SK-N-SH treated with all-trans-retinoic acid at 6 μM for 48 hours (cell line): ENCODE results near the gene OTOG.

Experiments used
- ATAC-seq: fragments of 200-7000 bp; cut with Tn5 transposase; 3 replicates; pipeline ENCODE4 v1.9.1; 2020; ENCODE audit warnings: mild to moderate bottlenecking, moderate library complexity
- ARNTL ChIP-seq: fragments of 450-650 bp; formaldehyde crosslinking; IDR thresholded peaks from 2 replicates; pipeline ENCODE4 v1.5.0; 2020; ENCODE audit warnings: low read depth, mild to moderate bottlenecking, moderate library complexity, borderline replicate concordance
- BACH2 ChIP-seq: fragments of 250-450 bp; sonication (Bioruptor Pico); IDR thresholded peaks from 2 replicates; pipeline ENCODE4 v1.9.0; 2021; ENCODE audit warnings: mild to moderate bottlenecking, borderline replicate concordance
- CSDC2 ChIP-seq: fragments of 250-450 bp; sonication (Bioruptor Pico); IDR thresholded peaks from 2 replicates; pipeline ENCODE4 v1.5.0; 2020; ENCODE audit warnings: mild to moderate bottlenecking, moderate library complexity
- ESRRG ChIP-seq: fragments of 250-450 bp; sonication (Bioruptor Pico); IDR thresholded peaks from 2 replicates; pipeline ENCODE4 v1.6.1; 2021; ENCODE audit warnings: mild to moderate bottlenecking
- GLIS3 ChIP-seq: fragments of 250-450 bp; sonication (Bioruptor Pico); IDR thresholded peaks from 2 replicates; pipeline ENCODE4 v1.5.0; 2020; ENCODE audit warnings: mild to moderate bottlenecking, moderate library complexity
- ISL1 ChIP-seq: fragments of 250-450 bp; sonication (Bioruptor Pico); IDR thresholded peaks from 2 replicates; pipeline ENCODE4 v2.1.2; 2022; ENCODE audit warnings: mild to moderate bottlenecking, moderate library complexity
- OSR1 ChIP-seq: fragments of 250-450 bp; sonication (Bioruptor Pico); IDR thresholded peaks from 2 replicates; pipeline ENCODE4 v1.8.0; 2022; ENCODE audit warnings: moderate library complexity, mild to moderate bottlenecking, inconsistent platforms
- PATZ1 ChIP-seq: fragments of 250-450 bp; sonication (Bioruptor Pico); IDR thresholded peaks from 2 replicates; pipeline ENCODE4 v1.8.0; 2020; ENCODE audit warnings: mild to moderate bottlenecking, moderate library complexity, borderline replicate concordance
- POU6F1 ChIP-seq: fragments of 250-450 bp; sonication (Bioruptor Pico); IDR thresholded peaks from 2 replicates; pipeline ENCODE4 v1.8.0; 2021; ENCODE audit warnings: low read depth, mild to moderate bottlenecking, moderate library complexity, borderline replicate concordance
- PPARA ChIP-seq: fragments of 250-450 bp; sonication (Bioruptor Pico); IDR thresholded peaks from 2 replicates; pipeline ENCODE4 v1.5.0; 2020; ENCODE audit warnings: mild to moderate bottlenecking, borderline replicate concordance
- RARB ChIP-seq: fragments of 250-450 bp; sonication (Bioruptor Pico); IDR thresholded peaks from 2 replicates; pipeline ENCODE4 v1.8.0; 2021; ENCODE audit warnings: mild to moderate bottlenecking, moderate library complexity
- TCF4 ChIP-seq: fragments of 250-450 bp; sonication (Bioruptor Pico); IDR thresholded peaks from 2 replicates; pipeline ENCODE4 v1.8.0; 2021; ENCODE audit warnings: mild to moderate bottlenecking, moderate library complexity, borderline replicate concordance
- TOX ChIP-seq: fragments of 250-450 bp; sonication (Bioruptor Pico); IDR thresholded peaks from 2 replicates; pipeline ENCODE4 v1.8.0; 2021; ENCODE audit warnings: mild to moderate bottlenecking, moderate library complexity, borderline replicate concordance
- ZC3H10 ChIP-seq: fragments of 250-450 bp; sonication (Bioruptor Pico); IDR thresholded peaks from 2 replicates; pipeline ENCODE4 v1.5.1; 2021; ENCODE audit warnings: mild to moderate bottlenecking, moderate library complexity
- ZFP3 ChIP-seq: fragments of 250-450 bp; sonication (Bioruptor Pico); IDR thresholded peaks from 2 replicates; pipeline ENCODE4 v1.5.0; 2020; ENCODE audit warnings: mild to moderate bottlenecking, moderate library complexity
- ZFP30 ChIP-seq: fragments of 450-650 bp; formaldehyde crosslinking; IDR thresholded peaks from 2 replicates; pipeline ENCODE4 v1.5.0; 2022; ENCODE audit warnings: mild to moderate bottlenecking, moderate library complexity
- ZNF565 ChIP-seq: fragments of 450-650 bp; formaldehyde crosslinking; conservative IDR thresholded peaks from 2 replicates; pipeline ENCODE4 v1.5.0; 2020; ENCODE audit warnings: low read depth, mild to moderate bottlenecking, moderate library complexity
- ZNF70 ChIP-seq: fragments of 450-650 bp; formaldehyde crosslinking; IDR thresholded peaks from 2 replicates; pipeline ENCODE4 v1.5.0; 2020; ENCODE audit warnings: mild to moderate bottlenecking, moderate library complexity
- ZNF8 ChIP-seq: fragments of 450-650 bp; formaldehyde crosslinking; IDR thresholded peaks from 2 replicates; pipeline ENCODE4 v1.5.0; 2020; ENCODE audit warnings: mild to moderate bottlenecking, moderate library complexity
- TF ChIP-seq, protein P1 (sequence below): fragments of 250-450 bp; sonication (Bioruptor Pico); IDR thresholded peaks from 2 replicates; pipeline ENCODE4 v1.5.1; 2020; ENCODE audit warnings: low read depth, mild to moderate bottlenecking, moderate library complexity
- TF ChIP-seq, protein P2 (sequence below): fragments of 250-450 bp; sonication (Bioruptor Pico); IDR thresholded peaks from 2 replicates; pipeline ENCODE4 v1.5.0; 2020; ENCODE audit warnings: mild to moderate bottlenecking, moderate library complexity
- TF ChIP-seq, protein P3 (sequence below): fragments of 250-450 bp; sonication (Bioruptor Pico); IDR thresholded peaks from 2 replicates; pipeline ENCODE4 v1.5.1; 2021; ENCODE audit warnings: mild to moderate bottlenecking, moderate library complexity

OTOG gene

DNA sequence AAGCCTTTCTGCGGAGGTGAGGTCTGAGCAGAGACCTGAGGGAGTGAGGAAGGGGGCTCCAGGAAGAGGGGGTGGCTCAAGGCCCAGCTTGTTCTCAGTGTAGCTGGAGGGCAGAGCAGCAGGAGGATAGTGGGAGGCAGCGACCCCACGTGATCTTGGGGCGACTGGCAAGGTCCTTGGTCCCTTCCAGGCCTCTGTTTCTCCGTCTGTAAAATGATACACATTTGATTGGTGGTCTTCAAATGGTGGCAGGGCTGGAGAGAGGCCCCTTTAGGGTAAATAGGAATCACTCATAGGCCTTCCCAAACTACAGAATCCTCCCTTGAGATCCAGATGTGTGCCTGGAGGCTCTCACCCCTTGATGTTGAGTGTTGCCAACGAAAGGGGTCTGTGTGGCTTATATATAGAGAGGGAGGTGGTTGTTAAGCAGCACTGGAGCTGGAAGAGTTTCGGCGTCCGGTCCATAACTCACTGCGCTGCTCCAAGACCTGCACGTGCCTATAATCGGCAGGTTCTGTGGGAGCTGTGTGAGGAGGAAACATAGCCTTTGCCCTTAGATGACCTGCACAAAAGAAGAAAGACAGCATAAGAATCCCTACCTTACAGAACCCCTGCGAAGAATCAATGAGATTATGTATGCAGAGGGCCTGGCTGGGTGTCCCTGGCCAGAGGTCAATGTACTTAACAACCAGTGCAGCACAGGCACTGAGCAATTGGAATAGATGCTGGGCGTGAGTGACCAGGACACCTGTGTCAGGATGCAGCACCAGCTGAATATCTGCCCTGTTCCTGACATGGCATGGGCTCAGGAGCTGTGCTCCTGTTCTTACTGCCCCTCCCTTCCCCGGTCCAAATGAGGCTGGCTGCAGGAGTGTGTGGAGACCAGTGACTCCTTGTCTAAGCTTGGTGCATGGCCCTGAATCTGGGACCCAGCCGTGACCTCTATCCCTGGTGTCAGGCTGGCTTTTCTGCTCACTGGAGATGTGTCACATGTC is 28.7 kb downstream of the OTOG start:
- no peak for TF ChIP-seq ZNF70 (CRISPR knock-in tag)
- TF ChIP-seq GLIS3, result no peak
- TF ChIP-seq ZNF8 (CRISPR knock-in tag), result no peak
- TF ChIP-seq RARB, result no peak
- TF ChIP-seq ARNTL (CRISPR knock-in tag), result no peak
- no peak for TF ChIP-seq ZFP3 (CRISPR knock-in tag)
- TF ChIP-seq, protein P1, sequence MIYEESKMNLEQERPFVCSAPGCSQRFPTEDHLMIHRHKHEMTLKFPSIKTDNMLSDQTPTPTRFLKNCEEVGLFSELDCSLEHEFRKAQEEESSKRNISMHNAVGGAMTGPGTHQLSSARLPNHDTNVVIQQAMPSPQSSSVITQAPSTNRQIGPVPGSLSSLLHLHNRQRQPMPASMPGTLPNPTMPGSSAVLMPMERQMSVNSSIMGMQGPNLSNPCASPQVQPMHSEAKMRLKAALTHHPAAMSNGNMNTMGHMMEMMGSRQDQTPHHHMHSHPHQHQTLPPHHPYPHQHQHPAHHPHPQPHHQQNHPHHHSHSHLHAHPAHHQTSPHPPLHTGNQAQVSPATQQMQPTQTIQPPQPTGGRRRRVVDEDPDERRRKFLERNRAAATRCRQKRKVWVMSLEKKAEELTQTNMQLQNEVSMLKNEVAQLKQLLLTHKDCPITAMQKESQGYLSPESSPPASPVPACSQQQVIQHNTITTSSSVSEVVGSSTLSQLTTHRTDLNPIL, result no peak
- no peak for TF ChIP-seq ZC3H10 (CRISPR knock-in tag)
- no peak for TF ChIP-seq BACH2
- no peak for TF ChIP-seq ESRRG (CRISPR knock-in tag)
- no peak for TF ChIP-seq ZNF565 (CRISPR knock-in tag)
- TF ChIP-seq POU6F1 (CRISPR knock-in tag), result no peak
- TF ChIP-seq ISL1 (CRISPR knock-in tag), result no peak
- no peak for TF ChIP-seq PPARA (CRISPR knock-in tag)
- ATAC-seq, result no peak

DNA sequence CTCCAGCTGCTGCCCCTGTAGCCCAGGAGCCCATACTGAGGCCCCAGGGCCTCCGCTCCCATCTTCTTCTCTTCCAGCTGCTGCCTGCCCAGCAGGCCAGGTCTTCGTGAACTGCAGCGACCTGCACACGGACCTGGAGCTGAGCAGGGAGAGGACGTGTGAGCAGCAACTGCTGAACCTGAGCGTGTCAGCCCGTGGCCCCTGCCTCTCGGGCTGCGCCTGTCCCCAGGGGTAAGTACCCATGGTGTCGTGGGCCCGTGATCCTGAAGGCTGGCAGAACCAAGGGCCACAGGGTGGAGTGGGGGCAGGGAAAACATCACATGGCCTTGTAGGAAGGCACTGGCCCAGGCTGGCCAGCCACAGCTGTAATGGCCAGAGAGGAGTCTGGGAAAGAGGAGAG is 31.2 kb downstream of the OTOG start:
- TF ChIP-seq ARNTL (CRISPR knock-in tag) (no peak), ZNF70 (CRISPR knock-in tag) (no peak), BACH2 (no peak), ISL1 (CRISPR knock-in tag) (no peak), ZNF565 (CRISPR knock-in tag) (no peak), RARB (no peak), PPARA (CRISPR knock-in tag) (no peak), ZC3H10 (CRISPR knock-in tag) (no peak), PATZ1 (CRISPR knock-in tag) (no peak)
- TF ChIP-seq, protein P2, sequence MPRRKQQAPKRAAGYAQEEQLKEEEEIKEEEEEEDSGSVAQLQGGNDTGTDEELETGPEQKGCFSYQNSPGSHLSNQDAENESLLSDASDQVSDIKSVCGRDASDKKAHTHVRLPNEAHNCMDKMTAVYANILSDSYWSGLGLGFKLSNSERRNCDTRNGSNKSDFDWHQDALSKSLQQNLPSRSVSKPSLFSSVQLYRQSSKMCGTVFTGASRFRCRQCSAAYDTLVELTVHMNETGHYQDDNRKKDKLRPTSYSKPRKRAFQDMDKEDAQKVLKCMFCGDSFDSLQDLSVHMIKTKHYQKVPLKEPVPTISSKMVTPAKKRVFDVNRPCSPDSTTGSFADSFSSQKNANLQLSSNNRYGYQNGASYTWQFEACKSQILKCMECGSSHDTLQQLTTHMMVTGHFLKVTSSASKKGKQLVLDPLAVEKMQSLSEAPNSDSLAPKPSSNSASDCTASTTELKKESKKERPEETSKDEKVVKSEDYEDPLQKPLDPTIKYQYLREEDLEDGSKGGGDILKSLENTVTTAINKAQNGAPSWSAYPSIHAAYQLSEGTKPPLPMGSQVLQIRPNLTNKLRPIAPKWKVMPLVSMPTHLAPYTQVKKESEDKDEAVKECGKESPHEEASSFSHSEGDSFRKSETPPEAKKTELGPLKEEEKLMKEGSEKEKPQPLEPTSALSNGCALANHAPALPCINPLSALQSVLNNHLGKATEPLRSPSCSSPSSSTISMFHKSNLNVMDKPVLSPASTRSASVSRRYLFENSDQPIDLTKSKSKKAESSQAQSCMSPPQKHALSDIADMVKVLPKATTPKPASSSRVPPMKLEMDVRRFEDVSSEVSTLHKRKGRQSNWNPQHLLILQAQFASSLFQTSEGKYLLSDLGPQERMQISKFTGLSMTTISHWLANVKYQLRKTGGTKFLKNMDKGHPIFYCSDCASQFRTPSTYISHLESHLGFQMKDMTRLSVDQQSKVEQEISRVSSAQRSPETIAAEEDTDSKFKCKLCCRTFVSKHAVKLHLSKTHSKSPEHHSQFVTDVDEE (CRISPR knock-in tag), result no peak
- TF ChIP-seq, all 23 proteins: peak for 0
- no peak for ATAC-seq

DNA sequence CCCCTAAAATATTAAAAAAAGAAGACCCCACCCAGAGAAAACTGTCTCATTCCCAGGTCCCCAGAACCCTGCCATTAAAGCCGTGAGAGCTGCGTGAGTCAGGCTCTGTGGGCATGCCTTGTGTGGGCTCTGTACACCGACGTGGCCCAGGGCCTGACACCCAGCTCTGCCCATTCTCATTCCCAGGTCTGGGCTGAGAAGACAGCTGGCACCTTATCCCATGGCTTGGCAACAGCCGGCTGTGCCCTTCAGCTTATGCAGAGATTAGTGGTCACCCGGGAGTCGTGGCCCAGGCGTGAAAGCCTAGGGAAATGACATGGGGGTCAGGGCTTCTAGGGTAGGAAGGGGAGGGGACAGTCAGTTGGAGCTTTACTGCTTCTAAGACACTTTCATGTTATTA is 31.9 kb downstream of the OTOG start:
- TF ChIP-seq PPARA (CRISPR knock-in tag) (no peak), TOX (CRISPR knock-in tag) (no peak), OSR1 (no peak), ZC3H10 (CRISPR knock-in tag) (no peak)
- TF ChIP-seq, all 23 proteins: peak for 0
- ATAC-seq, result no peak

- no peak for ATAC-seq
- TF ChIP-seq PPARA (CRISPR knock-in tag), result no peak
- no peak for TF ChIP-seq ZFP3 (CRISPR knock-in tag)
- TF ChIP-seq TCF4 (CRISPR knock-in tag), result no peak
- TF ChIP-seq ZNF70 (CRISPR knock-in tag), result no peak
- TF ChIP-seq ZNF8 (CRISPR knock-in tag), result no peak
- no peak for TF ChIP-seq RARB
- TF ChIP-seq ZFP30 (CRISPR knock-in tag), result no peak
- TF ChIP-seq ARNTL (CRISPR knock-in tag), result no peak
- TF ChIP-seq, protein P3, sequence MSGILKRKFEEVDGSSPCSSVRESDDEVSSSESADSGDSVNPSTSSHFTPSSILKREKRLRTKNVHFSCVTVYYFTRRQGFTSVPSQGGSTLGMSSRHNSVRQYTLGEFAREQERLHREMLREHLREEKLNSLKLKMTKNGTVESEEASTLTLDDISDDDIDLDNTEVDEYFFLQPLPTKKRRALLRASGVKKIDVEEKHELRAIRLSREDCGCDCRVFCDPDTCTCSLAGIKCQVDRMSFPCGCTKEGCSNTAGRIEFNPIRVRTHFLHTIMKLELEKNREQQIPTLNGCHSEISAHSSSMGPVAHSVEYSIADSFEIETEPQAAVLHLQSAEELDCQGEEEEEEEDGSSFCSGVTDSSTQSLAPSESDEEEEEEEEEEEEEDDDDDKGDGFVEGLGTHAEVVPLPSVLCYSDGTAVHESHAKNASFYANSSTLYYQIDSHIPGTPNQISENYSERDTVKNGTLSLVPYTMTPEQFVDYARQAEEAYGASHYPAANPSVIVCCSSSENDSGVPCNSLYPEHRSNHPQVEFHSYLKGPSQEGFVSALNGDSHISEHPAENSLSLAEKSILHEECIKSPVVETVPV (CRISPR knock-in tag), result no peak
- no peak for TF ChIP-seq POU6F1 (CRISPR knock-in tag)
- TF ChIP-seq CSDC2 (CRISPR knock-in tag), result no peak
- no peak for TF ChIP-seq BACH2
- TF ChIP-seq ESRRG (CRISPR knock-in tag), result no peak
Measured at GRCh38 chr11:17579451-17579850, 32.4 kb downstream of the OTOG start.
